NCI-H510A treated with DMSO at 0.1 percent for 48 hours (cell line): ENCODE results near the gene VOPP1.
A peak's percentile ranks its signal among the peaks of the same experiment; 100 is the strongest.

Source experiments
- DNase-seq: peaks from one replicate; lab custom pipeline; 2025; lab: John Stamatoyannopoulos, UW

Gene VOPP1

GRCh38 chr7:55532150-55532917 is 40.0 kb downstream of the VOPP1 start:
- DNase-seq, result no peak

- no peak for DNase-seq
These were observed 40.8 kb downstream of the VOPP1 start for GRCh38 chr7:55531536-55531935.

- no peak for DNase-seq
These were observed 45.0 kb downstream of the VOPP1 start for GRCh38 chr7:55527307-55527706.

- no peak for DNase-seq
These were observed 45.5 kb downstream of the VOPP1 start for GRCh38 chr7:55526770-55527169.

GRCh38 chr7:55526329-55526728 is 46.0 kb downstream of the VOPP1 start:
- DNase-seq, result no peak

GRCh38 chr7:55524558-55525310 is 47.6 kb downstream of the VOPP1 start:
- no peak for DNase-seq

- no peak for DNase-seq
These were observed 48.9 kb downstream of the VOPP1 start for GRCh38 chr7:55523366-55523765.

- DNase-seq, result peak; percentile 62
These were observed 50.1 kb downstream of the VOPP1 start for GRCh38 chr7:55521917-55522902.

- DNase-seq, result no peak
These were observed 50.8 kb downstream of the VOPP1 start for GRCh38 chr7:55521512-55521911.

GRCh38 chr7:55520426-55521140 is 51.7 kb downstream of the VOPP1 start:
- DNase-seq, result no peak

GRCh38 chr7:55518836-55519235 is 53.5 kb downstream of the VOPP1 start:
- DNase-seq, result no peak

GRCh38 chr7:55517936-55518689 is 54.2 kb downstream of the VOPP1 start:
- DNase-seq, result no peak

- DNase-seq, result no peak
These were observed 55.1 kb downstream of the VOPP1 start for GRCh38 chr7:55517191-55517633.

GRCh38 chr7:55516409-55516808 is 55.9 kb downstream of the VOPP1 start:
- no peak for DNase-seq

GRCh38 chr7:55515569-55516279 is 56.6 kb downstream of the VOPP1 start:
- no peak for DNase-seq

- no peak for DNase-seq
These were observed 57.6 kb downstream of the VOPP1 start for GRCh38 chr7:55514546-55515265.

GRCh38 chr7:55513868-55514267 is 58.4 kb downstream of the VOPP1 start:
- no peak for DNase-seq

GRCh38 chr7:55512635-55513191 is 59.6 kb downstream of the VOPP1 start:
- DNase-seq, result no peak

- no peak for DNase-seq
These were observed 61.7 kb downstream of the VOPP1 start for GRCh38 chr7:55510621-55511020.
